ENCODE results near the gene ATXN1.

ATXN1 gene

GRCh38 chr6:16320533-16321340 lies 440.5 kb downstream of the ATXN1 start:
- Histone ChIP-seq H3K27me3 (ENCODE audit: insufficient read depth, poor library complexity, severe bottlenecking) (no peaks in the 10 kb centered on the region), H3K4me3 (replicated peaks; ENCODE audit: insufficient read depth, low read length) (peak overlapping the region; percentile 19; the same call in 1 of the 2 replicates), H3K27ac (replicated peaks) (no peak overlapping the region)
- DNase-seq (ENCODE audit: low read depth in 1 of 2, low spot score in 1 of 2) = no peak
- TF ChIP-seq POLR2AphosphoS5 (IDR thresholded peaks at IDR 0.05; ENCODE audit: low read depth) (no peak), SPI1 (IDR thresholded peaks at IDR 0.05; ENCODE audit: borderline replicate concordance, low read depth) (no peak), GABPA (IDR thresholded peaks at IDR 0.05; ENCODE audit: low read depth) (no peak)
- TF ChIP-seq, protein P1, sequence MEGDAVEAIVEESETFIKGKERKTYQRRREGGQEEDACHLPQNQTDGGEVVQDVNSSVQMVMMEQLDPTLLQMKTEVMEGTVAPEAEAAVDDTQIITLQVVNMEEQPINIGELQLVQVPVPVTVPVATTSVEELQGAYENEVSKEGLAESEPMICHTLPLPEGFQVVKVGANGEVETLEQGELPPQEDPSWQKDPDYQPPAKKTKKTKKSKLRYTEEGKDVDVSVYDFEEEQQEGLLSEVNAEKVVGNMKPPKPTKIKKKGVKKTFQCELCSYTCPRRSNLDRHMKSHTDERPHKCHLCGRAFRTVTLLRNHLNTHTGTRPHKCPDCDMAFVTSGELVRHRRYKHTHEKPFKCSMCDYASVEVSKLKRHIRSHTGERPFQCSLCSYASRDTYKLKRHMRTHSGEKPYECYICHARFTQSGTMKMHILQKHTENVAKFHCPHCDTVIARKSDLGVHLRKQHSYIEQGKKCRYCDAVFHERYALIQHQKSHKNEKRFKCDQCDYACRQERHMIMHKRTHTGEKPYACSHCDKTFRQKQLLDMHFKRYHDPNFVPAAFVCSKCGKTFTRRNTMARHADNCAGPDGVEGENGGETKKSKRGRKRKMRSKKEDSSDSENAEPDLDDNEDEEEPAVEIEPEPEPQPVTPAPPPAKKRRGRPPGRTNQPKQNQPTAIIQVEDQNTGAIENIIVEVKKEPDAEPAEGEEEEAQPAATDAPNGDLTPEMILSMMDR (IDR thresholded peaks at IDR 0.05; ENCODE audit: insufficient read depth, low read length) = no peak
- TF ChIP-seq, protein P2, sequence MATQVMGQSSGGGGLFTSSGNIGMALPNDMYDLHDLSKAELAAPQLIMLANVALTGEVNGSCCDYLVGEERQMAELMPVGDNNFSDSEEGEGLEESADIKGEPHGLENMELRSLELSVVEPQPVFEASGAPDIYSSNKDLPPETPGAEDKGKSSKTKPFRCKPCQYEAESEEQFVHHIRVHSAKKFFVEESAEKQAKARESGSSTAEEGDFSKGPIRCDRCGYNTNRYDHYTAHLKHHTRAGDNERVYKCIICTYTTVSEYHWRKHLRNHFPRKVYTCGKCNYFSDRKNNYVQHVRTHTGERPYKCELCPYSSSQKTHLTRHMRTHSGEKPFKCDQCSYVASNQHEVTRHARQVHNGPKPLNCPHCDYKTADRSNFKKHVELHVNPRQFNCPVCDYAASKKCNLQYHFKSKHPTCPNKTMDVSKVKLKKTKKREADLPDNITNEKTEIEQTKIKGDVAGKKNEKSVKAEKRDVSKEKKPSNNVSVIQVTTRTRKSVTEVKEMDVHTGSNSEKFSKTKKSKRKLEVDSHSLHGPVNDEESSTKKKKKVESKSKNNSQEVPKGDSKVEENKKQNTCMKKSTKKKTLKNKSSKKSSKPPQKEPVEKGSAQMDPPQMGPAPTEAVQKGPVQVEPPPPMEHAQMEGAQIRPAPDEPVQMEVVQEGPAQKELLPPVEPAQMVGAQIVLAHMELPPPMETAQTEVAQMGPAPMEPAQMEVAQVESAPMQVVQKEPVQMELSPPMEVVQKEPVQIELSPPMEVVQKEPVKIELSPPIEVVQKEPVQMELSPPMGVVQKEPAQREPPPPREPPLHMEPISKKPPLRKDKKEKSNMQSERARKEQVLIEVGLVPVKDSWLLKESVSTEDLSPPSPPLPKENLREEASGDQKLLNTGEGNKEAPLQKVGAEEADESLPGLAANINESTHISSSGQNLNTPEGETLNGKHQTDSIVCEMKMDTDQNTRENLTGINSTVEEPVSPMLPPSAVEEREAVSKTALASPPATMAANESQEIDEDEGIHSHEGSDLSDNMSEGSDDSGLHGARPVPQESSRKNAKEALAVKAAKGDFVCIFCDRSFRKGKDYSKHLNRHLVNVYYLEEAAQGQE (IDR thresholded peaks at IDR 0.05; ENCODE audit: insufficient replicate concordance, low read depth) = no peak

DNA sequence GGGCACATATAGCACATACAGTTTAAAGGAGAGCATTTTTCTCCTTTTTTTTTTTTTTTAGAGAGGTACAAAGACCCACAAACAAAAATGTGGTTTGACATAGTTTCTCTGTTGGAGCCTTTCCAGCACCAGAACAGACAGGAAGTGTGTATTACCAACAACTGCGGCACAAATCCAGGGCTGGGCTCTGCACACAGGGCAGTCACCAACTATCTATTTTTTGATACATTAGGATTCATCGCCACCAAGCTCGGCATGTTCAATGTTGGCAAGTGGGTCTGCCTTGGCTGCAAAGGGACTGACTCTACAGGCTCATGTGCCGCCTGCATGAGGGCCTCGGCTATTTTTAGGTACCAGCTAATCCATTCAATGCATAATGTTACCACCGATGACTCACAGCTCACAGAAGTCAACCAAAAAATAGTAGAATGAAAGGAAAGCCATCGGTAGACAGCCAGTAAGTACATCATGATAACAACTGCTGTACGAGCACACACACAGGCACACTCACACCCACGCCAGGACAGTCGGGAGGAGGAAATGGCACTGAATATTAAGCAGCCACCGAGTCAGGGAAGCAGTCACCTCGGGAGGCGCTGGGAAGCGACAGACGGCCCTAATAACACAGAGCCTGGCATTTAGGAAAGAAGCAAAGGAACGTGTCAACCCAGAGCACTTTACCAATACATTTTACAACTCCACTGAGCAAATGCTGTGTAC lies 441.3 kb downstream of the ATXN1 start:
- Histone ChIP-seq H3K27me3 (ENCODE audit: insufficient read depth, poor library complexity, severe bottlenecking) (no peaks in the 10 kb centered on the region), H3K4me3 (replicated peaks; ENCODE audit: insufficient read depth, low read length) (peak overlapping the region; percentile 19), H3K27ac (replicated peaks) (no peak overlapping the region)
- no peak for TF ChIP-seq GABPA (IDR thresholded peaks at IDR 0.05; ENCODE audit: low read depth)
- TF ChIP-seq SPI1 (IDR thresholded peaks at IDR 0.05; ENCODE audit: borderline replicate concordance, low read depth) = peak; percentile 47; the same call in 1 of the 2 replicates
- DNase-seq (ENCODE audit: low read depth in 1 of 2, low spot score in 1 of 2) = peak in 1 of 2 experiments; percentile 47

DNA sequence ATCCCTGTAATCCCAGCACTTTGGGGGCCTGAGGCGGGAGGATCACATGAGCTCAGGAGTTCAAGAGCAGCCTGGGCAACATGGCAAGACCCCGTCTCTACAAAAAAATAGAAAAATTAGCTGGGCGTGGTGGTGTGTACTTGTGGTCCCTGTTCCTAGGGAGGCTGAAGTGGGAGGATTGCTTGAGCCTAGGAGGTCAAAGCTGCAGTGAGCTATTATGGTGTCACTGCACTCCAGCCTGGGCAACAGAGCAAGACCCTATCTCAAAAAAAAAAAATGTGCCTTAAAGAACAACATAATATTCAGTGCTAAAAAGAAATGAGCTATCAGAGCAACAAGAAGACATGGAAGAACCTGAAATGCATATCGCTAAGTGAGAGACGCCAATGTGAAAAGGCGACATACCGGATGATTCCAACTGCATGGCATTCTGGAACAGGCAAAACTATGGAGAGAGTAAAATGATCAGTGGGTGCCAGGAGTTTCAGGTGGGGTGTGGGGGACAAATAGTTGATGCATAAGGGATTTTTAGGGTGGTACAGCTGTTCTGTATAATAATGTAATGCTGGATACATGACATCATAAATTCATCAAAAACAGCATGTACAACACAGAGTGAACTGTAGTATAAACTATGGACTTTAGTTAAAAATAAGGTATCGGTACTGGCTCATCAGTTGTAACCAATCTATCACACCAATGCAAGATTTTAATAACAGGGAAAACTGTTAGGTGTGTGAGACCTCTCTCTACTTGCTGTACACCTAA lies 442.1 kb downstream of the ATXN1 start:
- Histone ChIP-seq H3K4me3 (replicated peaks; ENCODE audit: insufficient read depth, low read length) (no peak overlapping the region), H3K27me3 (ENCODE audit: insufficient read depth, poor library complexity, severe bottlenecking) (no peaks in the 10 kb centered on the region), H3K27ac (replicated peaks) (no peak overlapping the region)
- no peak for DNase-seq (ENCODE audit: low read depth in 1 of 2, low spot score in 1 of 2)
- TF ChIP-seq SPI1 (IDR thresholded peaks at IDR 0.05; ENCODE audit: borderline replicate concordance, low read depth) = no peak

DNA sequence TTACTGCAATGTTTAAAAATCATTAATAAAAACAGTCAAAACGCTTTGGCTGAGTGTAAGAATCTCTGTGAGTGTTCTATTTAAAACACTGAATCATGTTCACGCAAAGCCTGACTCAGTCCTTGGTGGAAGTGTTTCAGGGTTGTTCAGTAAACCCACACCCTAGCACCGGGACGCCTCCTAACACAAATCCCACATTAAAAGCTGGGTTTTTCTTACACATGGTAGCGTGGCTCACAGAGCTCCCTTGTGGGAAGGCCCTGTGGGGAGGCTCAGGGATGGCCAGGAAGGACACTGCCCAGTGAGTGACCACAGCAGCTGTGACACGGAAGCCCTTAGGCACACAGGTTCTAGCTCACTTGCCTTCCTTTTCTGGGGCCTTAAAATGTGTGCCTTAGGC lies 442.7 kb downstream of the ATXN1 start:
- no peak overlapping the region for H3K27ac ChIP-seq (replicated peaks)
- H3K27me3 ChIP-seq (ENCODE audit: insufficient read depth, poor library complexity, severe bottlenecking) = no peaks in the 10 kb centered on the region
- no peak for DNase-seq (ENCODE audit: low read depth in 1 of 2, low spot score in 1 of 2)
- TF ChIP-seq GABPA (IDR thresholded peaks at IDR 0.05; ENCODE audit: low read depth) = no peak
- TF ChIP-seq, protein P1 (IDR thresholded peaks at IDR 0.05; ENCODE audit: insufficient read depth, low read length) = no peak
- TF ChIP-seq POLR2AphosphoS5 (IDR thresholded peaks at IDR 0.05; ENCODE audit: low read depth) = no peak
- H3K4me3 ChIP-seq (replicated peaks; ENCODE audit: insufficient read depth, low read length) = no peak overlapping the region

- no peak overlapping the region for H3K27ac ChIP-seq (replicated peaks)
- no peaks in the 10 kb centered on the region for H3K27me3 ChIP-seq (ENCODE audit: insufficient read depth, poor library complexity, severe bottlenecking)
- TF ChIP-seq, protein P1 (IDR thresholded peaks at IDR 0.05; ENCODE audit: insufficient read depth, low read length) = peak; percentile 36
- TF ChIP-seq SPI1 (IDR thresholded peaks at IDR 0.05; ENCODE audit: borderline replicate concordance, low read depth) = no peak
- no peak for TF ChIP-seq POLR2AphosphoS5 (IDR thresholded peaks at IDR 0.05; ENCODE audit: low read depth)
- TF ChIP-seq, protein P2 (IDR thresholded peaks at IDR 0.05; ENCODE audit: insufficient replicate concordance, low read depth) = no peak
- peak in 1 of 2 experiments; percentile 16 for DNase-seq (ENCODE audit: low read depth in 1 of 2, low spot score in 1 of 2)
- no peak overlapping the region for H3K4me3 ChIP-seq (replicated peaks; ENCODE audit: insufficient read depth, low read length)
Measured at GRCh38 chr6:16316741-16317251, 444.5 kb downstream of the ATXN1 start.

Data from HL-60 (cell line).